GM12801 (cell line): ENCODE data around the gene CUEDC1.

ENCODE experiments used
- TF ChIP-seq, protein P1 (sequence below): IDR thresholded peaks from one replicate; pipeline ENCODE4 v1.5.1; 2011; ENCODE audit warnings: control low read depth; ENCODE audit not compliant: insufficient read length; ENCODE audit errors: extremely low read depth

Gene CUEDC1

GRCh38 chr17:57903961-57904360, 51.3 kb downstream of the CUEDC1 start:
- TF ChIP-seq, protein P1, sequence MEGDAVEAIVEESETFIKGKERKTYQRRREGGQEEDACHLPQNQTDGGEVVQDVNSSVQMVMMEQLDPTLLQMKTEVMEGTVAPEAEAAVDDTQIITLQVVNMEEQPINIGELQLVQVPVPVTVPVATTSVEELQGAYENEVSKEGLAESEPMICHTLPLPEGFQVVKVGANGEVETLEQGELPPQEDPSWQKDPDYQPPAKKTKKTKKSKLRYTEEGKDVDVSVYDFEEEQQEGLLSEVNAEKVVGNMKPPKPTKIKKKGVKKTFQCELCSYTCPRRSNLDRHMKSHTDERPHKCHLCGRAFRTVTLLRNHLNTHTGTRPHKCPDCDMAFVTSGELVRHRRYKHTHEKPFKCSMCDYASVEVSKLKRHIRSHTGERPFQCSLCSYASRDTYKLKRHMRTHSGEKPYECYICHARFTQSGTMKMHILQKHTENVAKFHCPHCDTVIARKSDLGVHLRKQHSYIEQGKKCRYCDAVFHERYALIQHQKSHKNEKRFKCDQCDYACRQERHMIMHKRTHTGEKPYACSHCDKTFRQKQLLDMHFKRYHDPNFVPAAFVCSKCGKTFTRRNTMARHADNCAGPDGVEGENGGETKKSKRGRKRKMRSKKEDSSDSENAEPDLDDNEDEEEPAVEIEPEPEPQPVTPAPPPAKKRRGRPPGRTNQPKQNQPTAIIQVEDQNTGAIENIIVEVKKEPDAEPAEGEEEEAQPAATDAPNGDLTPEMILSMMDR = no peak

GRCh38 chr17:57902800-57903759, 52.1 kb downstream of the CUEDC1 start:
- TF ChIP-seq, protein P1 = no peak

DNA sequence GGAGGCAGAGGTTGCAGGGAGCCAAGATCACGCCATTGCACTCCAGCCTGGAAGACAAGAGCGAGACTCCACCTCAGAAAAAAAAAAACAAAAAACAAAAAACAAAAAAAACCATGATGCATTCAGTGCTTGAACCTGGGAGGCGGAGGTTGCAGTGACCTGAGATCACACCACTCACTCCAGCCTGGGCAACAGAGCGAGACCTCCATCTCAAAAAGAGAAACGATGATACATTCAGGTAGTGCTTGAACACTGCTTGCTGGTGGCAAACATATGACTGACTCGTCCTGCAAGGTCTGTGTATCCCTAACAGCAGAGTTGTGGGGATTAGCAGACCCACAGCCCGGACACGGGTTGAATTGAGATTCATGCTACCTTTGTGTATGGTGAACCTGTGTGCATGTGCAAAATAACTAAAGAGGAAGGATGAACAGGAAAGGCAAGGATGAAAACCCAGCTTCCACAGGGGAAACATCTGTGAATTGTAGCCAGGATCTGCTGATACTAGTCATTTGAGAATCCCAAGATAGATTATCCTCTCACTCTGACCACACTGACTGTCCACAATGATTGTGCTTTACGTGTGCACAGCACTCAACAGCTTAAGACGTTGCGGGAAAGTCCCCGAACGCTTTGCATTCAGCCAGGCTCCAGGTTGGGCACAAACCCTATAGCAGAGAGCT, 53.0 kb downstream of the CUEDC1 start:
- TF ChIP-seq, protein P1 = no peak

- TF ChIP-seq, protein P1 = no peak
Measured at GRCh38 chr17:57900991-57901743, 54.0 kb downstream of the CUEDC1 start.

DNA sequence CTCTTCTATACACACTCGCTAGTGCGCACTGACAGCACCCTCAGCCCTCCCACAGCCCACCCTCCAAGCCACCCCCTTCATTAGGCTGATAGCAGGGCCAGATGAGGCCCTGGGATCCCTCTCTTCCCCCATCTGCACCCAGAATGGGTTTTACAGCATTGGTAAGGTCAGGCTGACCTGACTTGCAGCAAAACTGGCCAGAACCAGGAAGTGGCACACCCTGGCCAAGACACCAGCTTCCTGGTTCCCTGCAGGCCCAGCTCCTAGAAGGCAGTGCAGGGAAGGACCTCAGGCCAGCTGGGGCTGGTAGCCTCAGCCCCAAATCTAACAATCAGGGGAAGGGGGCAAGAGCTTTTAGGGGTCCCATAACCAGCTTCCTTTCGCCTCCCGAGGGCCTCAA, 55.4 kb downstream of the CUEDC1 start:
- TF ChIP-seq, protein P1 = no peak

- TF ChIP-seq, protein P1 = no peak
Measured at GRCh38 chr17:57899391-57899790, 55.8 kb downstream of the CUEDC1 start.
